ENCODE results near the gene KLHL30. TPM values are rescaled to one million over a fixed set of nuclear protein-coding genes. Genes with fewer than 3 reads are reported as not detected.

Gene KLHL30
- total and polyA plus RNA-seq, 2 experiments from 2014 or later = 0.07 TPM; not detected in 1

DNA sequence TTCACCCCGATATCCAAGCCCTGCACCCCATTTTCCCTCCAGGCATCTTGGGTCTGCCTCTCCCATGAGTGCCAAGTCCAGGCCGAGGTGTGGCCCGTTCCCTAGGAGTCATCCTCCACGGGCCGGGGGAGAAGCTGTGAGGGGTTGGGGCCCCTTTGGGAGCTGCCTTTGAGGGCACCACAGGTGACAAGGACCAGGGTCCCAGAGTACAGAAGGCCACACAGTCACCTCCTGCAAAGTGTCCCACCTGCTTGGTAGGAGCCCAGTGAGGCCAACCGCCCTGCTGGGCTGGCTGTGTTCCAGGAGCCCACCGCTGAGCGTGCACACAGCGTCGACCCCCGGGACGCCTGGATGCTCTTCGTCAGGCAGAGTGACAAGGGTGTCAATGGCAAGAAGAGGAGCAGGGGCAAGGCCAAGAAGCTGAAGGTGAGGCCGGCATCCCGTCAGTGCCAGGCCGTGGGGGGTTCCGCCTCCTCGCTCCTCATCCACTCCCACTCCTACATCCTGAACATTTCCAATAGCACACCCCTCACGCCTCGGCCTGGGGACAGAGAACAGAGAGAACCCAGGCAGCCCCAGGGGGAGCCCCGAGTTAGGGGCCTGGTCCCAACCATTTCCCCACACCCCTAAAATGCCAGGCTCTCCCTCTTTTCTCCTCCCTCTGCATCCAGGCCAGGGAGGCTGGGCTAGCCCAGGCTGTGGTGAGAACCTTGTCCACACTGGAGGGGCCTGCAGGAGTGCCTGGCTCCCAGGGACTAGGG is 23.0 kb downstream of the KLHL30 start:
- ATAC-seq (no peak), DNase-seq (ENCODE audit: low spot score) (no peak)
- Histone ChIP-seq H3K36me3 (ENCODE audit: insufficient read depth) (no peaks in the 10 kb centered on the region), H3K27me3 (ENCODE audit: insufficient read depth) (peaks cover 62% of the 10 kb centered on the region), H4K20me1 (replicated peaks; ENCODE audit: insufficient read depth) (no peaks in the 10 kb centered on the region), H3K4me1 (ENCODE audit: insufficient read depth) (peaks cover 13% of the 10 kb centered on the region), H3K4me2 (no peak overlapping the region), H3K79me2 (replicated peaks; ENCODE audit: insufficient read depth) (no peaks in the 10 kb centered on the region), H3K9me2 (ENCODE audit: insufficient read depth) (no peaks in the 10 kb centered on the region), H3F3A (replicated peaks; ENCODE audit: low read depth) (0 out of 2 replicates have a peak, but pooled peaks cover 8% of the 10 kb centered on the region), H3K4me3 (no peak overlapping the region), H3K27ac (ENCODE audit: low read depth) (no peak overlapping the region), H2AFZ (no peak overlapping the region)
- Mint-ChIP-seq H3K4me1 (peaks cover 10% of the 10 kb centered on the region), H3K27me3 (ENCODE audit: insufficient read depth, low read depth, poor library complexity) (peaks cover 60% of the 10 kb centered on the region), H3K36me3 (ENCODE audit: low read depth) (no peaks in the 10 kb centered on the region), H3K9me3 (no peaks in the 10 kb centered on the region), H3K4me3 (no peak overlapping the region), H3K27ac (no peak overlapping the region)
- no peak for TF ChIP-seq NANOG (IDR thresholded peaks at IDR 0.05; ENCODE audit: borderline replicate concordance)
- TF ChIP-seq, protein P1, sequence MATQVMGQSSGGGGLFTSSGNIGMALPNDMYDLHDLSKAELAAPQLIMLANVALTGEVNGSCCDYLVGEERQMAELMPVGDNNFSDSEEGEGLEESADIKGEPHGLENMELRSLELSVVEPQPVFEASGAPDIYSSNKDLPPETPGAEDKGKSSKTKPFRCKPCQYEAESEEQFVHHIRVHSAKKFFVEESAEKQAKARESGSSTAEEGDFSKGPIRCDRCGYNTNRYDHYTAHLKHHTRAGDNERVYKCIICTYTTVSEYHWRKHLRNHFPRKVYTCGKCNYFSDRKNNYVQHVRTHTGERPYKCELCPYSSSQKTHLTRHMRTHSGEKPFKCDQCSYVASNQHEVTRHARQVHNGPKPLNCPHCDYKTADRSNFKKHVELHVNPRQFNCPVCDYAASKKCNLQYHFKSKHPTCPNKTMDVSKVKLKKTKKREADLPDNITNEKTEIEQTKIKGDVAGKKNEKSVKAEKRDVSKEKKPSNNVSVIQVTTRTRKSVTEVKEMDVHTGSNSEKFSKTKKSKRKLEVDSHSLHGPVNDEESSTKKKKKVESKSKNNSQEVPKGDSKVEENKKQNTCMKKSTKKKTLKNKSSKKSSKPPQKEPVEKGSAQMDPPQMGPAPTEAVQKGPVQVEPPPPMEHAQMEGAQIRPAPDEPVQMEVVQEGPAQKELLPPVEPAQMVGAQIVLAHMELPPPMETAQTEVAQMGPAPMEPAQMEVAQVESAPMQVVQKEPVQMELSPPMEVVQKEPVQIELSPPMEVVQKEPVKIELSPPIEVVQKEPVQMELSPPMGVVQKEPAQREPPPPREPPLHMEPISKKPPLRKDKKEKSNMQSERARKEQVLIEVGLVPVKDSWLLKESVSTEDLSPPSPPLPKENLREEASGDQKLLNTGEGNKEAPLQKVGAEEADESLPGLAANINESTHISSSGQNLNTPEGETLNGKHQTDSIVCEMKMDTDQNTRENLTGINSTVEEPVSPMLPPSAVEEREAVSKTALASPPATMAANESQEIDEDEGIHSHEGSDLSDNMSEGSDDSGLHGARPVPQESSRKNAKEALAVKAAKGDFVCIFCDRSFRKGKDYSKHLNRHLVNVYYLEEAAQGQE (IDR thresholded peaks at IDR 0.05; ENCODE audit: unreplicated experiment) = no peak
- no peak for TF ChIP-seq STAT1 (IDR thresholded peaks at IDR 0.05; ENCODE audit: unreplicated experiment)
- TF ChIP-seq POLR2AphosphoS5 (IDR thresholded peaks at IDR 0.05; ENCODE audit: low read depth) = no peak
- TF ChIP-seq, protein P2, sequence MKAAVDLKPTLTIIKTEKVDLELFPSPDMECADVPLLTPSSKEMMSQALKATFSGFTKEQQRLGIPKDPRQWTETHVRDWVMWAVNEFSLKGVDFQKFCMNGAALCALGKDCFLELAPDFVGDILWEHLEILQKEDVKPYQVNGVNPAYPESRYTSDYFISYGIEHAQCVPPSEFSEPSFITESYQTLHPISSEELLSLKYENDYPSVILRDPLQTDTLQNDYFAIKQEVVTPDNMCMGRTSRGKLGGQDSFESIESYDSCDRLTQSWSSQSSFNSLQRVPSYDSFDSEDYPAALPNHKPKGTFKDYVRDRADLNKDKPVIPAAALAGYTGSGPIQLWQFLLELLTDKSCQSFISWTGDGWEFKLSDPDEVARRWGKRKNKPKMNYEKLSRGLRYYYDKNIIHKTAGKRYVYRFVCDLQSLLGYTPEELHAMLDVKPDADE (IDR thresholded peaks at IDR 0.05) = no peak
- no peak for TF ChIP-seq EZH2 (IDR thresholded peaks at IDR 0.05; ENCODE audit: low read depth, unreplicated experiment)
- no peak for TF ChIP-seq JUNB (IDR thresholded peaks at IDR 0.05; ENCODE audit: unreplicated experiment)
- TF ChIP-seq ZNF114 (CRISPR knock-in tag; IDR thresholded peaks at IDR 0.05) = no peak
- no peak for TF ChIP-seq ZNF331 (CRISPR knock-in tag; IDR thresholded peaks at IDR 0.05; ENCODE audit: low read depth)
- TF ChIP-seq CTCF (conservative IDR thresholded peaks at IDR 0.05; ENCODE audit: low read depth in 2 of 2) = no peak
- TF ChIP-seq CREB1 (CRISPR knock-in tag; IDR thresholded peaks at IDR 0.05; ENCODE audit: low read depth) = no peak
- no peak for TF ChIP-seq EZH2phosphoT487 (IDR thresholded peaks at IDR 0.05; ENCODE audit: unreplicated experiment)
- TF ChIP-seq, protein P3, sequence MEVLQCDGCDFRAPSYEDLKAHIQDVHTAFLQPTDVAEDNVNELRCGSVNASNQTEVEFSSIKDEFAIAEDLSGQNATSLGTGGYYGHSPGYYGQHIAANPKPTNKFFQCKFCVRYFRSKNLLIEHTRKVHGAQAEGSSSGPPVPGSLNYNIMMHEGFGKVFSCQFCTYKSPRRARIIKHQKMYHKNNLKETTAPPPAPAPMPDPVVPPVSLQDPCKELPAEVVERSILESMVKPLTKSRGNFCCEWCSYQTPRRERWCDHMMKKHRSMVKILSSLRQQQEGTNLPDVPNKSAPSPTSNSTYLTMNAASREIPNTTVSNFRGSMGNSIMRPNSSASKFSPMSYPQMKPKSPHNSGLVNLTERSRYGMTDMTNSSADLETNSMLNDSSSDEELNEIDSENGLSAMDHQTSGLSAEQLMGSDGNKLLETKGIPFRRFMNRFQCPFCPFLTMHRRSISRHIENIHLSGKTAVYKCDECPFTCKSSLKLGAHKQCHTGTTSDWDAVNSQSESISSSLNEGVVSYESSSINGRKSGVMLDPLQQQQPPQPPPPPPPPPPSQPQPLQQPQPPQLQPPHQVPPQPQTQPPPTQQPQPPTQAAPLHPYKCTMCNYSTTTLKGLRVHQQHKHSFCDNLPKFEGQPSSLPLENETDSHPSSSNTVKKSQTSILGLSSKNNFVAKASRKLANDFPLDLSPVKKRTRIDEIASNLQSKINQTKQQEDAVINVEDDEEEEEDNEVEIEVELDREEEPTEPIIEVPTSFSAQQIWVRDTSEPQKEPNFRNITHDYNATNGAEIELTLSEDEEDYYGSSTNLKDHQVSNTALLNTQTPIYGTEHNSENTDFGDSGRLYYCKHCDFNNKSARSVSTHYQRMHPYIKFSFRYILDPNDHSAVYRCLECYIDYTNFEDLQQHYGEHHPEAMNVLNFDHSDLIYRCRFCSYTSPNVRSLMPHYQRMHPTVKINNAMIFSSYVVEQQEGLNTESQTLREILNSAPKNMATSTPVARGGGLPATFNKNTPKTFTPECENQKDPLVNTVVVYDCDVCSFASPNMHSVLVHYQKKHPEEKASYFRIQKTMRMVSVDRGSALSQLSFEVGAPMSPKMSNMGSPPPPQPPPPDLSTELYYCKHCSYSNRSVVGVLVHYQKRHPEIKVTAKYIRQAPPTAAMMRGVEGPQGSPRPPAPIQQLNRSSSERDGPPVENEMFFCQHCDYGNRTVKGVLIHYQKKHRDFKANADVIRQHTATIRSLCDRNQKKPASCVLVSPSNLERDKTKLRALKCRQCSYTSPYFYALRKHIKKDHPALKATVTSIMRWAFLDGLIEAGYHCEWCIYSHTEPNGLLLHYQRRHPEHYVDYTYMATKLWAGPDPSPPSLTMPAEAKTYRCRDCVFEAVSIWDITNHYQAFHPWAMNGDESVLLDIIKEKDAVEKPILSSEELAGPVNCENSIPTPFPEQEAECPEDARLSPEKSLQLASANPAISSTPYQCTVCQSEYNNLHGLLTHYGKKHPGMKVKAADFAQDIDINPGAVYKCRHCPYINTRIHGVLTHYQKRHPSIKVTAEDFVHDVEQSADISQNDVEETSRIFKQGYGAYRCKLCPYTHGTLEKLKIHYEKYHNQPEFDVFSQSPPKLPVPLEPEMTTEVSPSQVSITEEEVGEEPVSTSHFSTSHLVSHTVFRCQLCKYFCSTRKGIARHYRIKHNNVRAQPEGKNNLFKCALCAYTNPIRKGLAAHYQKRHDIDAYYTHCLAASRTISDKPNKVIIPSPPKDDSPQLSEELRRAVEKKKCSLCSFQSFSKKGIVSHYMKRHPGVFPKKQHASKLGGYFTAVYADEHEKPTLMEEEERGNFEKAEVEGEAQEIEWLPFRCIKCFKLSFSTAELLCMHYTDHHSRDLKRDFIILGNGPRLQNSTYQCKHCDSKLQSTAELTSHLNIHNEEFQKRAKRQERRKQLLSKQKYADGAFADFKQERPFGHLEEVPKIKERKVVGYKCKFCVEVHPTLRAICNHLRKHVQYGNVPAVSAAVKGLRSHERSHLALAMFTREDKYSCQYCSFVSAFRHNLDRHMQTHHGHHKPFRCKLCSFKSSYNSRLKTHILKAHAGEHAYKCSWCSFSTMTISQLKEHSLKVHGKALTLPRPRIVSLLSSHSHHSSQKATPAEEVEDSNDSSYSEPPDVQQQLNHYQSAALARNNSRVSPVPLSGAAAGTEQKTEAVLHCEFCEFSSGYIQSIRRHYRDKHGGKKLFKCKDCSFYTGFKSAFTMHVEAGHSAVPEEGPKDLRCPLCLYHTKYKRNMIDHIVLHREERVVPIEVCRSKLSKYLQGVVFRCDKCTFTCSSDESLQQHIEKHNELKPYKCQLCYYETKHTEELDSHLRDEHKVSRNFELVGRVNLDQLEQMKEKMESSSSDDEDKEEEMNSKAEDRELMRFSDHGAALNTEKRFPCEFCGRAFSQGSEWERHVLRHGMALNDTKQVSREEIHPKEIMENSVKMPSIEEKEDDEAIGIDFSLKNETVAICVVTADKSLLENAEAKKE (CRISPR knock-in tag; IDR thresholded peaks at IDR 0.05) = no peak
